Ishikawa (cell line): ENCODE measurements around the gene PAK5.

Experiments used
- EGR1 ChIP-seq: IDR thresholded peaks from 2 replicates; pipeline ENCODE4 v1.6.1; 2012
- EP300 ChIP-seq: IDR thresholded peaks from 2 replicates; pipeline ENCODE4 v1.6.1; 2012; ENCODE audit warnings: borderline replicate concordance
- FOXM1 ChIP-seq: IDR thresholded peaks from 2 replicates; pipeline ENCODE4 v1.6.1; 2012; ENCODE audit warnings: low read depth, borderline replicate concordance
- MAX ChIP-seq: IDR thresholded peaks from 2 replicates; pipeline ENCODE4 v1.6.1; 2012
- RAD21 ChIP-seq: IDR thresholded peaks from 2 replicates; pipeline ENCODE4 v1.6.1; 2012; ENCODE audit warnings: low read depth
- TAF1 ChIP-seq: IDR thresholded peaks from 2 replicates; pipeline ENCODE4 v1.6.1; 2012; ENCODE audit warnings: low read depth, mild to moderate bottlenecking
- TCF12 ChIP-seq: IDR thresholded peaks from 2 replicates; pipeline ENCODE4 v1.6.1; 2012; ENCODE audit warnings: low read depth
- USF1 ChIP-seq: IDR thresholded peaks from 2 replicates; pipeline ENCODE4 v1.6.1; 2012
- YY1 ChIP-seq: IDR thresholded peaks from 2 replicates; pipeline ENCODE4 v1.6.1; 2012; ENCODE audit warnings: low read depth
- ZBTB7A ChIP-seq: IDR thresholded peaks from 2 replicates; pipeline ENCODE4 v1.6.1; 2012; ENCODE audit warnings: low read depth

GRCh38 chr20:9490631-9491030 is 348.2 kb downstream of the PAK5 start:
- TF ChIP-seq TCF12, result no peak
- TF ChIP-seq USF1, result no peak
- TF ChIP-seq EP300, result no peak
- no peak for TF ChIP-seq TAF1
- no peak for TF ChIP-seq YY1
- TF ChIP-seq MAX, result no peak
- TF ChIP-seq EGR1, result no peak
- no peak for TF ChIP-seq RAD21
- no peak for TF ChIP-seq FOXM1
- TF ChIP-seq ZBTB7A, result no peak
